GM12891 (cell line): ENCODE measurements around the gene DYSF.

Source experiments
- PAX5 ChIP-seq: IDR thresholded peaks from 2 replicates; pipeline ENCODE4 v1.6.1; 2011; ENCODE audit warnings: low read length, moderate library complexity, mild to moderate bottlenecking; ENCODE audit not compliant: insufficient read depth, severe bottlenecking
- POLR2A ChIP-seq: IDR thresholded peaks from 2 replicates; pipeline ENCODE4 v1.6.1; 2011; ENCODE audit warnings: low read depth, low read length, control low read depth
- POLR2AphosphoS5 ChIP-seq: IDR thresholded peaks from 2 replicates; pipeline ENCODE4 v1.6.1; 2011; ENCODE audit warnings: low read depth, low read length, control low read depth
- SPI1 ChIP-seq: IDR thresholded peaks from 2 replicates; pipeline ENCODE4 v1.6.1; 2011; ENCODE audit warnings: low read depth, low read length, control low read depth
- TAF1 ChIP-seq: IDR thresholded peaks from 2 replicates; pipeline ENCODE4 v1.6.1; 2011; ENCODE audit warnings: low read depth, low read length, control low read depth

- TF ChIP-seq SPI1 (no peak), POLR2AphosphoS5 (no peak), POLR2A (no peak), TAF1 (no peak), PAX5 (no peak)
Observed at GRCh38 chr2:71532327-71532726, 79.0 kb downstream of the DYSF start.
